Fibroblast of skin of abdomen (primary cell): ENCODE measurements around the gene ACOT11.
"Not testable (repeated sequence)": the region's sequence is repeated elsewhere in the genome, so short reads cannot be mapped to it uniquely, and the experiment has no call there.

Source experiments
- DNase-seq: peaks from one replicate; pipeline ENCODE4 v3.0.0-alpha.2; 2013

Gene ACOT11

GRCh38 chr1:54609301-54609921 lies 61.4 kb downstream of the ACOT11 start:
- no peak for DNase-seq

DNA sequence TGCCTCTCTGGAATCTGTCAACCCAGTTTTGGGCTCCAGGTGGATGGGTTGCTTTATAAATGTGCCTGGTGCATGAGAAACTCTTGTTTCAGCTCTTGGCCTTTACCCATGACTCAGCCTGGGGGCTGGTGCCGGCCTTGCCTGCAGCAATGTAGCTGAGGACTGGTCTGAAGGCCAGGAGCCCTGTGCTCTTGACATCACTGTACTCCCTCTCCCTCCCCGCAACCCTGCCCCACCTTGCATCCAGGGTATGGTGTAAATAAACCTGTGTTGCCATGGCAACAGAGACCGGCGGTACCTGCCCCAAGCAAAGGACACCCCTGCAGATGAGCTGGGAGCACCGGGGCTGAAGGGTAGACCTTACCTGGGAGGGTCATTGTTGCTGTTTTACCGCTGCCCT lies 62.0 kb downstream of the ACOT11 start:
- no peak for DNase-seq

DNA sequence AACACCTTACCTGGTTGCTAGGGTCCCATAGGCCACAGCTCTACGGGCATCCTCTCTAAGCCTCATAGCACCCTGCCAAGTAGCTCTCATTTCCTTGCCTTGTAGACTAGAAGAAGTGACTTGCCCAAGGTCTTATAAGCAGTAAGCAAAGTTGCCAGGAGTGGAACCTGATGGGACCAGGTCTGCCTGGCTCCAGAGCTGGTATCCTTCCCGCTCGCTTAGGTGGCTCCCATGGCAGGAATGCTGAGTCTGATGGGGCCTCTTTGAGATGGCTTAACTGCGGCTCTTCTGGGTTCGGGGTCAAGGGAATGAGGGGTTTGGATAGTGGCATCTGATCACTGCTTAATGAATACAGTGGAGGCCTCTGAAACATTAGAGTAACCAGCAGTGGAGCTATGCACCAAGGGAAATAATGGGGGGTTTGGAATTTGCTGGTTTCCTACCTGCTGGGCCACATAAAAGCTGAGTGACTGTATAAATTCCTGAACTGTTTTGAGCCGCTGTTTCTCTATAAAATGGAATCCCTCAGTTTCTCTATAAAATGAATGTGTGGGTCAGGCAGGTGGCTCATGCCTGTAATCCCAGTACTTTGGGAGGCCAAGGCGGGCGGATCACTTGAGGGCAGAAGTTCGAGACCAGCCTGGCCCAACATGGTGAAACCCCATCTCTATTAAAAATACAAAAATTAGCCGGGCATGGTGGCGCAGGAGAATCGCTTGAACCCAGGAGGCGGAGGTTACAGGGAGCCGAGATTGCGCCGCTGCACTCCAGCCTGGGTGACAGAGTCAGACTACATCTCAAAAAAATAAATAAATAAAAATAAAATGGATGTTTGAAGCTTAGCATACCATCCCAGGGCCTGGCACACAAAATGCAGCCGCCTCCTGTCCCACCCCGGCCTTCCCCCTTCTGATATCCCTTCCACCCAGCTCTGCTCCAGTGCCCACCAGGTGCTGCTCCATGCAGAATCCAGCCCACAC lies 62.9 kb downstream of the ACOT11 start:
- no peak for DNase-seq

GRCh38 chr1:54611621-54612020 lies 63.6 kb downstream of the ACOT11 start:
- DNase-seq: no peak

GRCh38 chr1:54614024-54614423 lies 66.0 kb downstream of the ACOT11 start:
- DNase-seq: no peak

GRCh38 chr1:54614563-54614962 lies 66.5 kb downstream of the ACOT11 start:
- no peak for DNase-seq

DNA sequence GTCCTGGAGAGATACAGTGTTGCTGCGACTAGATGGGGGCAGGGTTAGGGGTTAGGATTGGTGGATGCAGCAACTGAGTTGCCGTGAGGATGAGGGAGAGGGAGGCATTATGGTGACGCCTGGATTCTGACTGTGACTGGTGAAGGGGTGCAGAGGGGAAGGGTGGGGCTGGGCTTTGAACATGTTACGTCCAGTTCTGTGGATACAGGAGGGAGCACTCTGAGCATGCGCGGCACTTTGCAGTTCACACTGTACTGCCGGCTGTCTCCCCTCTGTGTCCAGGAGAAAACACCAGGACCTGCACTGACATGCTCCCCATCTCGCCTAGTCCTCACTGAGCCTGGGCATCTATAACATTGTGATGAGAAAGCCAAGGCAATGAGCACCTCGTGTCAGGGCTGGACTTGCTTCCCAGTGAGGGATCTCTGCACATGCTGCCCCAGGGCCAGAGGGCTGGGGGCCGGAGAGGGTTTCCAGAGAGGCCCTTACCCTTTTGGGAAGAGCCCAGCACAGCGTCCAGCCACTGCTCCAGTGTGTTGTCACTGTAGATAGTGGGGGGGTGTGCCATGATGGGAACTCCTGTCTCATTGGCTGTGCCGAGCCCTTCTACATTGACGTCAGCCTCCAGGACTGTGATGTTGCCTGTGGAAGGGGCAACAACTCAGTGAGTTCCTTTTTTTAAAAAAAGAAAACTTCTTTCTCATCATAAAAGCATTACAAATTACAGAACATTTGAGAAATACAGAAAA lies 67.7 kb downstream of the ACOT11 start:
- no peak for DNase-seq

GRCh38 chr1:54619749-54620148 lies 71.7 kb downstream of the ACOT11 start:
- no peak for DNase-seq

DNA sequence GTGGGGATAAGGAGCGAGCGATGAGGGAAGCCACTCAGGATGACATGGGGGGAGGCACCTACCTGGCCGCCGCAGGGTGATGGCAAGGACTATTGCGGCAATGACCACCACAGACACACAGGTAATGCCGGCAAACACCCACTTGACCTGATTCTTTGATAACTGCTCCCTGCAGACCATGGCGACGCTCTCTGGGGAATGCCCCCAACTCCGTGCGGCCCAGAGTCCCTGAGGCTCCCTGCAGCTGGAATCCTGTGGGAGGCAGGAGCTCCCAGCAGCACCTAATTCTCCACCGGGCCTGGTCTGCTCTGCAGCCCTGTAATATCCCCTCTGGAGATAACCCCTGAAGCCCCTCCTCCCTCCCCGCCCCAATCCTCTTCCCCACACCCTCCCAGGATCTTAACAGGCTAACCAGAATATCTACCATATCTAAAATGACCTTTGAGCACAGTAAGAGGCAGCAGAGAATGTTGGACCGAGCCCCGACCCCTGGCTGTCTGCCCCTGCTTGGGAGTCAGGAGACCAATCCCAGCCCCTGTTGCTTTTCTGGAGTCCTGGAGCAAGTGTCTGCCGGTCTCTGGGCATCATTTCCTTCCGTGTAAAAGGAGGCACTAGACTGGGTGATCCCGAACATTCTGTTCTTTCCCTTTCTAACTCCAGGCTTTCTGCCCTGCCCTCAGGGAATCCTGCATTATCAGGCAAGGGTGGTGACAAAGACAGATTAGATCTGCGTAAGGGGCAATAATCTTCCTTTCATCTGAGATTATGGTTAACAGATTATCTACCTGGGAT lies 75.4 kb downstream of the ACOT11 start, which contains the start of gene FAM151A:
FAM151A (minus strand) TSS at position 310 of the 792 bp plus-strand sequence; CDS start at position 180, 130 bp downstream.
- DNase-seq: no peak

DNA sequence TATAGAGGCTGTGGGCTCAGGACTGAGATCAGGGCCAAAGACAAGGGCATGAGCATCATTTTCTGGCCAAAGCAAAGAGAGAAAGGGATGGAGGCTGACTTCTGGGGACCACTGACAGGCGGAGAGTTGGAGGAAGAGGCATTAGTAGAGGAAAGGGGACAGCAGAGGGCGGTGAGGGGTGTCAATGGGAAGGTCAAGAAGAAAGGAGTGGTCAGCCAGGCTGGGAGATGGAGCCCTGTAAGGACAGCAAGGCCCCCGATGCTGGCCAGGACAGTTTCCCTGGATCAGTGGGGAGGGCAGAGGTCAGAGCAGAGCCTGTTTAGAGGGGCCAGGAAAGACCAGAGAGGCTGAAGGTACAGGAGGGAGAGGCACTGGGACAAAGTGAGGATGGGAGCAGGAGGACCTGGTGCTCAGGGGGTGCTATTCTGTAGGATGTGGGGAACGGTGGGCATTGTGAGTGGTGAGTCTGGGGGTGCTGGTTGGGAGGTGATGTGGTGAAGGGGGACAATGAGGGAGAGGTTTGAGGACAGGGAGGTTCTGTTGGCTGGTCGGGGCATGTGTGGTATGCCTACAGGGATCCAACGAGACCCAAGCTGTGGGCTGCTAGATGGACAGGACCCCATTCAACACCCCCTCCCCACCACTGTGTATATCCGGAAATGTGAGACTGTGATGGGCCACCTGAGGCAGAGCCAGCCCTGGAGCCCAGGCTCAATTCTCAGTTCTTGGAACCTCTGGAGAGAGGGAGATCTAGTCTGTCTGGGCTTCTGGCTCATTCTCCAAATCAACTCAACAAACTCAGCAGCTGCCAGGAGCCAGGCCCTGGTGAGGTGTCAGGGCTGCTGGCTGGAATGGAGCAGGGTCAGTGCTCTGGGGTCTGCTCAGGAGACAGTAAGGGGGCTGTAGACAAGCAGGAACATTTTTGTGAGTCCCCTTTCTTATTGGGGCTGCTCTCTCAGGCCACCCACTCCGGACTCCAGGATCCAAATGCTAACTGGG lies 76.7 kb downstream of the ACOT11 start:
- no peak for DNase-seq

GRCh38 chr1:54627196-54627595 lies 79.2 kb downstream of the ACOT11 start:
- no peak for DNase-seq

- not testable (repeated sequence) for DNase-seq
Measured at GRCh38 chr1:54635804-54636203, 87.8 kb downstream of the ACOT11 start.

GRCh38 chr1:54636461-54637446 lies 88.7 kb downstream of the ACOT11 start:
- DNase-seq: not testable (repeated sequence)

- no peak for DNase-seq
Measured at GRCh38 chr1:54640361-54640760, 92.3 kb downstream of the ACOT11 start.

- DNase-seq: no peak
Measured at GRCh38 chr1:54640863-54641836, 93.1 kb downstream of the ACOT11 start, which contains the start of gene MROH7. Gene MROH7, plus strand, starts transcription at chr1:54641786. Its CDS starts 11,141 bp downstream, at chr1:54652927.

DNA sequence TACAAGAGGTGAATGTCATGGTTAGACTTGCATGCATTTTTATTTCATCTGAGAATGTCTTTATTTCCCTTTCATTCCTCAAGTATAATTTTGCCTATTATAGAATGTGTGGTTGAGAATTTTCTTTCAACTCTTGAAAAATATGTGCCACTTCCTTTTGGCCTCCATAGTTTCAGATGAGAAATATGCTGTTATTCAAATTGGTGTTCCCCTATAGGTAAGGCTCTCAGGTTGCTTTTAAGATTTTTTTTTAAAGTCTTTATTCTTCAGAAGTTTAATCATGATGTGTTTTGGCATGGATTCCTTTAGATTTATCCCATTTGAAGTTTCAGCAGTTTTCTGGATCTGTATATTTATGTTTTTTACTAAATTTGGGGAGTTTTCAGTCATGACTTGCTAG lies 95.7 kb downstream of the ACOT11 start:
- DNase-seq: no peak

DNA sequence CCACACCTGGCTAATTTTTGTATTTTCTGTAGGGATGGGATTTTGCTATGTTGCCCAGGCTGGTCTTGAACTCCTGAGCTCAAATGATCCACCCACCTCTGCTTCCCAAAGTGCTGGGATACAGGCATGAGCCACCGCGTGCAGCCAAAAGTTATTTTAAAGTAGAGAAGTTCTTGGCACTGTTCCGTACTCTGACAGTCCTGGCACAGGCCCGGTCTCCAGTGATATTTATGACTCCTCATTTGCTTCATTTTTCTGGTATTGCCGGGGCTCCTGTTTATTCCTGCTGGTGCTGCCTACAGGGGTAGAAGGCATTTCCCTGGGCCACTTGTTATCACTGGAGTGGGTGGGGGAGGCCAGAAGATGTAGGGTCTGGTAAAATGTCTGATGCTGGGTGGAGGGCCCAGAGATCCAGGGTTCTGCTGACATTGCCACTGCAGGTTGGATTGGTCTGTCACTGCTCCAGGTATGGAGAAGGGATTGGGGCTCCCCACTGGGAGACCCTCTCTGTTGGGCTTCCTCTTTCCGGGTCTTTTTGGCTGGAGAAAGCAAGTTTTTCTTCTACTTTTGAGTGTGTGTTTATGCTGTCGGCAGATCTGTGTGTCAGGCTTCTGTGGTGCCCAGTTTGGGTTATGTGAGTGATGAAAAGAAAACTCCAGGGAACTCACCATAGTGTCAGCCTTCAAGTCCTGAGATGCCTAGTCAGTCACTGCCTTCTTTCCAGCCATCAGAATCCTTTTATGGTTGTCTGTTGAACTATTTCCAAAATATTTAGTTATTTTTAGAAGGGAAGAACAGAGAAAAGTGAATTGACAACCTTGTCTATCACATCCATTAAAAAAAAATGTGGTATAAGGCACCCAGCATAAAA lies 98.0 kb downstream of the ACOT11 start:
- DNase-seq: no peak
